Gastroesophageal sphincter (tissue), 4 donors: ENCODE data around the gene FNIP2. TPM values are rescaled to one million over a fixed set of nuclear protein-coding genes. Genes with fewer than 3 reads are reported as not detected.

ENCODE experiments used
- ATAC-seq: fragments of 150-250 bp; one replicate; pipeline ENCODE4 v1.9.1; 2016; ENCODE audit warnings: mild to moderate bottlenecking, moderate library complexity
- H3K27ac ChIP-seq, 4 donors: fragments of 200-600 bp; sonication (generic) in 3 of 4; 1 replicate in 3 of 4; 2 replicates in 1 of 4; pipeline ENCODE4 v1.5.1; 2016 to 2019
- H3K27me3 ChIP-seq: fragments of 200-600 bp; sonication (generic); one replicate; pipeline ENCODE4 v1.5.1; 2019
- H3K36me3 ChIP-seq, 2 donors: fragments of 200-600 bp; sonication (generic); one replicate each; pipeline ENCODE4 v1.5.1; 2019; ENCODE audit warnings: control low read depth in 1 of 2
- H3K4me1 ChIP-seq, 3 donors: fragments of 200-600 bp; sonication (generic); 1 replicate in 2 of 3; 2 replicates in 1 of 3; pipeline ENCODE4 v1.5.1; 2016 to 2019; ENCODE audit warnings: control low read depth in 2 of 3
- H3K4me3 ChIP-seq, 2 donors: fragments of 200-600 bp; sonication (generic); one replicate each; pipeline ENCODE4 v1.5.1; 2019; ENCODE audit warnings: mild to moderate bottlenecking in 1 of 2, moderate library complexity in 1 of 2
- H3K9me3 ChIP-seq, 3 donors: fragments of 200-600 bp; sonication (generic); one replicate each; pipeline ENCODE4 v1.5.1; 2017 to 2019; ENCODE audit warnings: control low read depth in 2 of 3
- EP300 ChIP-seq: sonication (generic); formaldehyde crosslinking; IDR thresholded peaks from one replicate; pipeline ENCODE4 v1.6.1; 2017; ENCODE audit warnings: antibody characterized with exemption, mild to moderate bottlenecking
- POLR2A ChIP-seq, 2 donors: fragments of 450-650 bp; IDR thresholded peaks; one replicate each; pipeline ENCODE4 v1.6.1; 2017; ENCODE audit warnings: antibody characterized with exemption in 2 of 2, mild to moderate bottlenecking in 2 of 2, moderate library complexity in 1 of 2
- POLR2AphosphoS5 ChIP-seq: sonication (generic); formaldehyde crosslinking; IDR thresholded peaks from one replicate; pipeline ENCODE4 v1.6.1; 2017; ENCODE audit warnings: antibody characterized with exemption
- whole genome bisulfite sequencing, 2 donors: methylation state at CpG; one replicate each; pipeline ENCODE4 v1.1.5; 2018; ENCODE audit warnings: low coverage in 1 of 2; 5-methylcytosine and 5-hydroxymethylcytosine counted together
- total RNA-seq, 4 donors: library from RNA; depleted of rRNA; stranded (reverse); fragments of >200 nt; gene quantifications; one replicate each; pipeline ENCODE4 v1.1.0, GENCODE V29; 2016
- TF ChIP-seq, protein P1 (sequence below), 4 experiments: fragments of 200-600 bp in 2 of 4; fragments of 450-650 bp in 2 of 4; sonication (generic) in 1 of 4; IDR thresholded peaks; one replicate each; pipeline ENCODE4 v1.5.1; 2017 to 2019; ENCODE audit warnings: antibody characterized with exemption in 4 of 4, mild to moderate bottlenecking in 2 of 4, moderate library complexity in 2 of 4

Gene FNIP2
- total RNA-seq, 4 donors from 2014 or later, result 53.0 to 135 (median 70.5) TPM

DNA sequence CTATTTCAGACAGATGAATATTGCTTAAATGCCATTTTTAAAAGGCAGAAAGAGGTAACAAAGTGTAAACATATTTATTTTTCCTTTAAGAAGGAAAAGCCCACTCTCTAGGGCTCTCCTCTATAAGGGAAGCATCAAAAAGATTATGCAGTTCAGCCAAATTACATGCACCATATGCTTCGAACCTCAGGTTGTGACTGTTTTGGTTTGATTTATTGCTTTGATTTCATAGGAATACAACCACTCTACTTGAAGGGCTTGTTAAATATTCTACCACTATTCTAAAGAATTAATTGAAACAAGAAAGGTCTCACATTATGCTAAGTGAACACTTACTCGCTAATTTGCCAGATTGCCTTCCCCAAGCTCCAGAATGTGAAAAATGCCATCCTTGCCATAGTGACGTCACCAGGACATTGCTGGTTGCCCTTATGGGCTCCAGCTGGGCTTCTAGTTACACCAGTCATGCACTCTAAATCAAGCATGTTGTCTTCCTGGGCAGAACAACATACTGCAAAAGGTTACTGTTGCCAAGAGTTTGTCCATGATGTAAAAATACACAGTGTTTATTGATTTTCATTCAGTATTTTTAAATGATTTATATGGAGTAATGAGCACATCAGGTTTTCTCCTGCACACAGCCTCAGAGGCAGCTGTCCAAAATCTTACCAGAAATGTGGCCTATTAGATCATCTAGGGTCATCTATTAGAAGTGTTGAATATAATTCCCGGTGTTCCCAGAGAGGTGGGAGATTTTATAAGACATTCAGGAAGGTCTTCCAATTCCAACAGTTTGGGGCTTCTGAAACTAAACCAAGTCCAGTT, 169.6 kb downstream of the FNIP2 start:
- H3K36me3 ChIP-seq, result no peaks in the 10 kb centered on the region
- no peaks in the 10 kb centered on the region for H3K27me3 ChIP-seq
- no peaks in the 10 kb centered on the region for H3K9me3 ChIP-seq
- no peak for ATAC-seq
- TF ChIP-seq, protein P1, sequence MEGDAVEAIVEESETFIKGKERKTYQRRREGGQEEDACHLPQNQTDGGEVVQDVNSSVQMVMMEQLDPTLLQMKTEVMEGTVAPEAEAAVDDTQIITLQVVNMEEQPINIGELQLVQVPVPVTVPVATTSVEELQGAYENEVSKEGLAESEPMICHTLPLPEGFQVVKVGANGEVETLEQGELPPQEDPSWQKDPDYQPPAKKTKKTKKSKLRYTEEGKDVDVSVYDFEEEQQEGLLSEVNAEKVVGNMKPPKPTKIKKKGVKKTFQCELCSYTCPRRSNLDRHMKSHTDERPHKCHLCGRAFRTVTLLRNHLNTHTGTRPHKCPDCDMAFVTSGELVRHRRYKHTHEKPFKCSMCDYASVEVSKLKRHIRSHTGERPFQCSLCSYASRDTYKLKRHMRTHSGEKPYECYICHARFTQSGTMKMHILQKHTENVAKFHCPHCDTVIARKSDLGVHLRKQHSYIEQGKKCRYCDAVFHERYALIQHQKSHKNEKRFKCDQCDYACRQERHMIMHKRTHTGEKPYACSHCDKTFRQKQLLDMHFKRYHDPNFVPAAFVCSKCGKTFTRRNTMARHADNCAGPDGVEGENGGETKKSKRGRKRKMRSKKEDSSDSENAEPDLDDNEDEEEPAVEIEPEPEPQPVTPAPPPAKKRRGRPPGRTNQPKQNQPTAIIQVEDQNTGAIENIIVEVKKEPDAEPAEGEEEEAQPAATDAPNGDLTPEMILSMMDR (IDR thresholded peaks at IDR 0.05), result no peak
- TF ChIP-seq POLR2A (IDR thresholded peaks at IDR 0.05) (no peak), EP300 (no peak), POLR2AphosphoS5 (no peak)
- no peak overlapping the region for H3K27ac ChIP-seq
- no peaks in the 10 kb centered on the region for H3K4me1 ChIP-seq
- H3K4me3 ChIP-seq, result no peak overlapping the region
- 84 to 91% methylated on average over 3 to 4 of the region's 4 CpGs for WGBS, 2 donors

DNA sequence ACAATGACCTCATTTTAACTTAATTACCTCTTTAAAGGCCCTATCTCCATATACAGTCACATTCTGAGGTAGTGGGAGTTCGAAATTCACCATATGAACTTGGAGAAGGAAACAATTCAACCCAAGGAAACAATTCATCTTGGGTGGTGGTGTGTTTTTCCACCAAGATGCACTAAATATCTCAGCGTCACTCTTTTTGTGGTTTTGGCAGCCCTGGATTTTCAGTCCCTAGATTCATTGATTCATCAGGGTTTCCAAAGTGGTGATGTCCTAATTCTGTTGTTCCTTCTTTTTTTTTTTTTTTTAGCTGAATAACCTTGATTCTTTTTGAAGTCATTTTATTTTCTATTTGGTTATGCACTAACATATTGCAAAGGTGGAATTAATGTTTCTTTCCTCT, 171.4 kb downstream of the FNIP2 start:
- Histone ChIP-seq H3K4me1 (no peaks in the 10 kb centered on the region), H3K36me3 (no peaks in the 10 kb centered on the region), H3K27ac (no peak overlapping the region), H3K27me3 (no peaks in the 10 kb centered on the region), H3K9me3 (no peaks in the 10 kb centered on the region), H3K4me3 (no peak overlapping the region)
- ATAC-seq, result no peak
- no peak for TF ChIP-seq EP300
- TF ChIP-seq POLR2AphosphoS5, result no peak
- no peak for TF ChIP-seq POLR2A (IDR thresholded peaks at IDR 0.05)
- TF ChIP-seq, protein P1 (IDR thresholded peaks at IDR 0.05), result no peak
- 92 to 100% methylated on average over 1 to 2 of the region's 2 CpGs for WGBS, 2 donors

GRCh38 chr4:158941321-158941720, 172.5 kb downstream of the FNIP2 start:
- no peaks in the 10 kb centered on the region for H3K4me1 ChIP-seq
- TF ChIP-seq EP300 (no peak), POLR2A (IDR thresholded peaks at IDR 0.05) (no peak), POLR2AphosphoS5 (no peak)
- TF ChIP-seq, protein P1 (IDR thresholded peaks at IDR 0.05), result no peak
- no peak overlapping the region for H3K27ac ChIP-seq
- H3K36me3 ChIP-seq, result no peaks in the 10 kb centered on the region
- ATAC-seq, result no peak
- H3K27me3 ChIP-seq, result no peaks in the 10 kb centered on the region
- no peaks in the 10 kb centered on the region for H3K9me3 ChIP-seq
- no peak overlapping the region for H3K4me3 ChIP-seq

- Histone ChIP-seq H3K27me3 (no peaks in the 10 kb centered on the region), H3K4me1 (no peaks in the 10 kb centered on the region), H3K4me3 (no peak overlapping the region), H3K9me3 (no peaks in the 10 kb centered on the region), H3K27ac (no peak overlapping the region), H3K36me3 (no peaks in the 10 kb centered on the region)
- 81 to 89% methylated on average over 2 of the region's 2 CpGs for WGBS, 2 donors
- no peak for ATAC-seq
- no peak for TF ChIP-seq POLR2A (IDR thresholded peaks at IDR 0.05)
- TF ChIP-seq, protein P1 (IDR thresholded peaks at IDR 0.05), result no peak
These were observed 173.1 kb downstream of the FNIP2 start for GRCh38 chr4:158941895-158942294.

DNA sequence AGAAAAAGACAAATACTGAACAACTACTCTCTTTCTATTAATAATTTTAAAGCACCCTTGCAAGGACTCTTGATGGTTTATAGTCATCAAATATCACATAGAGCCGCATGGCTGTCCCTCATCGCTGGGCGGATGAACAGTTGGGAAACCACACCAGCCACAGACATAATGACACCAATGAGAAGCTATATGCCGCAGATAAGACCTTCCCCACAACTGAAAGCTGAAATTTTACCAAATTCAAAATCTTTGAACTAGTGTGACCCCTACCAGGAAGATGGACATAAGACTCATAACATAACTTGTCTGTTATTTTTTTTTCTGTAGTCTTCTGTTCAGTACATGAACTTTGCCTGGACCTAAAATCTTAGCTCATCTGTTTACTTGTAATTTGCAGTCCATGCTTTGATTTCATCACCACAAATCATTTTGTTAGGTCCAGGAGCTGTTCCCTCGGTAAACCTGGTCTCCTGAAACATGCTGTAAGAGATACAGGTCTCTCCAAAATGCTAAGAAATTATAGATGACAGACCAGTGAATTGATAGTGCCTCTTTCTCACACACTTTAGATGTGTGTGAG, 176.8 kb downstream of the FNIP2 start:
- H3K9me3 ChIP-seq, result no peaks in the 10 kb centered on the region
- no peaks in the 10 kb centered on the region for H3K4me1 ChIP-seq
- H3K36me3 ChIP-seq, result no peaks in the 10 kb centered on the region
- no peak overlapping the region for H3K4me3 ChIP-seq
- no peak for ATAC-seq
- H3K27me3 ChIP-seq, result no peaks in the 10 kb centered on the region
- 88 to 89% methylated on average over 4 to 5 of the region's 5 CpGs for WGBS, 2 donors
- no peak overlapping the region for H3K27ac ChIP-seq
- TF ChIP-seq EP300, result no peak
- TF ChIP-seq POLR2AphosphoS5, result no peak
- TF ChIP-seq POLR2A (IDR thresholded peaks at IDR 0.05), result no peak
- TF ChIP-seq, protein P1 (IDR thresholded peaks at IDR 0.05), result no peak
